Activated gamma-delta T cell treated with Interleukin-2 at 50 U/mL for 16 hours (primary cell): ENCODE measurements around the gene ABHD12.
"Not testable (repeated sequence)": the region's sequence is repeated elsewhere in the genome, so short reads cannot be mapped to it uniquely, and the experiment has no call there.

Experiments
- DNase-seq: peaks from one replicate; pipeline ENCODE4 v3.0.0-alpha.2; 2020

ABHD12 gene

GRCh38 chr20:25390538-25391528, at the start of gene ABHD12:
TSS of gene ABHD12 (minus strand) at chr20:25390835. CDS start at chr20:25390703, 132 bp downstream.
- peak; percentile 92 for DNase-seq

DNA sequence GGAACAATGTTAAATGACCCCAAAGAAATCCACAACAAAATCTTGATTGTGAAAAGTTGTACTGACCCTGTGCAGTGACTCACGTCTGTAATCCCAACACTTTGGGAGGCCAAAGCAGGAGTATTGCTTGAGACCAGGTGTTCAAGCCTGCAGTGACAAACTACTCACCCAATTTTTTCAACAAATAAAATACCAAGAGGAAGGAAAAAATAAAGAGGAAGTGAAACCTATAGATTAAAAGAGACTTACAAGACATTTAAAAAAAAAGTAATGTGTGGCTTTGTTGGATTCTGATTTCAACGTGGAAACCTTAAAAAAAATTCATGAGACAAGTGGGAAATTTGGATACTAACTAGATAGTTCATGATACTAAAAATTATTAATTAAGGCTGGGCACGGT, 48.7 kb upstream of the ABHD12 start:
- DNase-seq, result no peak

- no peak for DNase-seq
Observed at GRCh38 chr20:25437153-25437581, 46.5 kb upstream of the ABHD12 start.

- no peak for DNase-seq
Observed at GRCh38 chr20:25424536-25424935, 33.9 kb upstream of the ABHD12 start.

- no peak for DNase-seq
Observed at GRCh38 chr20:25422032-25422431, 31.4 kb upstream of the ABHD12 start.

- no peak for DNase-seq
Observed at GRCh38 chr20:25421102-25421501, 30.5 kb upstream of the ABHD12 start.

- no peak for DNase-seq
Observed at GRCh38 chr20:25418776-25419175, 28.1 kb upstream of the ABHD12 start.

DNA sequence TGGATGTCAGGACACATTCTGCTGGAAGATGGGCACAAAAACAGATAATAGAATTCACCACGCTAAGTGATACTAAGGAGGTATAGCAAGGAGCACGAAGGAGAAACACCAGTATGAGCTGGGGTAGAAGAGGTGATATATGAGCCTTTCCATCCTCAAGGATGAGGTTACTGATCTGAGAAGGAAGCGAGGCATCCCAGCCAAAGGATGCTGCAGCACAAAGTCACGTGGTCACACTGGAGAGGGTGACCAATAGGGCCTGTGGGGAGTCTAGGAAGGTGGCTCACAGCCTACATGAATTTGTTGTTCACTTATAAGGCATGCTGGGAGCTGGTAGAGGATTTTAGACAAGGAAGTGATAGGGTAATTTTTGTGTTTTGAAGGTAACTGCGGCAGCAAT, 18.3 kb upstream of the ABHD12 start:
- no peak for DNase-seq

DNA sequence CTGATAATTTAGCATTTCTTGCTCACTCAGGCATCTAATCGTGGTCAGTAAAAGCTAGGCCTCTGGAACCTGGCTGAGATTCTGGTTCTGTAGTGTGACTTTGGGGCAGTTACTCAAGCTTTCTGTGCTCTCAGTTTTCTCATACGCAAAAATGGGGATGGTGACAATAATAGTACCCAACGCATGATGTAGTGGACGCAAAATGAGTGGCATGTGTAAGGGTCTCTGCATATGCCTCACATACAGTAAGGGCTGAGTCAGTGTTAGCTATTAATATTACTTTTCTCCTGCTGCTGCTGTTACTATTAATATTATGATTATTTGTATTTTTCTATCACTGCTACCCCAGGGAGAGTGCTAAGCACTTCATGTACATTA, 17.5 kb upstream of the ABHD12 start:
- no peak for DNase-seq

- DNase-seq, result peak; percentile 55
Observed at GRCh38 chr20:25407311-25408169, 16.9 kb upstream of the ABHD12 start, which contains the start of gene GINS1. TSS of gene GINS1 (plus strand) at chr20:25407673. CDS start at chr20:25407821, 148 bp downstream.

DNA sequence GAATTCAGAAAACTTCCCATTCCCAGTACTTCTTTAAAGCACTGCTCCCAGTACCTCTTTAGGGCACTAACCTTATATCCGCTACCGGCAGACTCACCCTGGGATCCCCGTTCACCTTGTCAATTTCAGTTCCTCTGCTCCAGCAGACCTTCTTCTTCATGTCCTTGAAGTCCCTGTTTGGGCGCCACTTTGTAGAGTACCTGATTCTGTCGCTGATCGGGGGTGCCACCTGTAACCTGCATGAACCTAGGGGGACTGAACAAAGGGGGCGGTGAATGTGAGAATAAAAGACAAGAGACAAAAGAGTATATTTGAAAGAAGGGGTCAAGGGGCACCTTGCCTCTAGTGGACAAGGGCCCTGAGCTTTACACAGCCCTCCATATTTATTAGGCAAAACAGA, 11.9 kb upstream of the ABHD12 start:
- DNase-seq, result no peak

GRCh38 chr20:25400291-25400732, 9.7 kb upstream of the ABHD12 start:
- not testable (repeated sequence) for DNase-seq

GRCh38 chr20:25399037-25399430, 8.4 kb upstream of the ABHD12 start:
- no peak for DNase-seq

DNA sequence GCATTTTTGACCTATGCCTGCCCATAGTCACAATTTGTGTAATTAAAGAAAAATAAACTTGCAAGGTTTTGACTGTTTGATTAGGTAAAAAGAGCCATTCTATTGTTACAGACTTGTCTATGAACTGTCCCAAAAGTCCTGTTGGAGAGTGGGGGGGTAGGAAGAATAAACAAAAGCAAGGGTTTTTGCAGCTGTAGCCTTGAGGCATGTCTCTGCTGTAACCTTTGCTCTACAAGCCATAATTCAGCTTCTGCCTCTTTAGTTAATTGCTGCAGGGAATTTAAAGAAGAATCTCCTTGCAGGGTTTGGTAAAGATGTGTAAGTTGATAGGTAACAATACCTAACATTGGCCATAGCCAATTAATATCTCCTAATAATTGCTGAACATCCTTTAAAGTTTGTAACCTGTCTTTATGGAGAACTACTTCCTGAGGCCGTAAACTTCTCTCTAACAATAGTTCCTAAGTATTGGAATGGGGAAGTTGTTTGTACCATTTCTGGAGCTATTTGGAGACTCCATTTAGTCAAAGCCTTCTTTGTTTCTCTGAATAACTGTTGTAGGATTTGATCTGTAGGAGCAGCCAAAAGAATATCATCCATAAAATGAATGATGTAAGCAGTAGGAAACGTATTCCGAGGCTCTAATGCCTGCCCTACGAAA, 7.9 kb upstream of the ABHD12 start:
- no peak for DNase-seq

- no peak for DNase-seq
Observed at GRCh38 chr20:25397821-25398220, 7.2 kb upstream of the ABHD12 start.

DNA sequence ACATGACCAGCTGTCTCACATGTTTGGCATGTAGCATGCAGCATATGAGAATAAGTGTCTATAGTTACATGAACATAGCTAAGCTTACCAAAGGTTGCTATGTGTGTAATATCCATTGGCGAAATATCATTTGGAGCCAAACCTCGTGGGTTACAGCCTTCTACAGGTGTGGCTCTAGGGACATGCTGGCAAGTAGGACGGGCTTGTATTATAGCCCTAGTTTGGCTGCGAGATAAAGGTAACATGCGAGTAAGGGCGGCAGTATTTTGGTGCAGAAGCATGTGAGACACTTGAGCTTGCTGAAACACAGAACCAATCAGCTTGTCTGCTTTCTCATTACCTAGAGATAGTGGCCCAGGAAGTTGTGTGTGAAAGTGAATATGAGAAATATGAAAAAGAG, 6.5 kb upstream of the ABHD12 start:
- no peak for DNase-seq

DNA sequence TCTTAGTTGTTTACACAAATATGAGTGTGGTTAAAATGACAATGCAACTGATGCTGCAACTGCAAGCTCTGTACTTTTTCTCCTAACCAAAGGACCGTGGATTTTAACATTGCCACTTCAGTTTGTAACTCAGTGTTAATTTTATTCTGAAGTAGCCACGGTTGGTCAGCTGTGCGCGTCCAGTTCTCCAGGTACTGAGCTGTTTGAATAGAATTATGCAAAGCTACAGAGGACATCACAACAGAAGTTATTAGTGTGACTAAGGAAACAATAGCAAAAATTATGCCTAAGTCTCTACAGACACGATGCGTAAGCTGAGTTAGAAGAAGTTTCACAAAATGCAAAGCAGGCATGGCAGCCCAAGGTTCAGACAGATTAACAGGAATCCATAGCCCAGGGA, 4.4 kb upstream of the ABHD12 start:
- no peak for DNase-seq

DNA sequence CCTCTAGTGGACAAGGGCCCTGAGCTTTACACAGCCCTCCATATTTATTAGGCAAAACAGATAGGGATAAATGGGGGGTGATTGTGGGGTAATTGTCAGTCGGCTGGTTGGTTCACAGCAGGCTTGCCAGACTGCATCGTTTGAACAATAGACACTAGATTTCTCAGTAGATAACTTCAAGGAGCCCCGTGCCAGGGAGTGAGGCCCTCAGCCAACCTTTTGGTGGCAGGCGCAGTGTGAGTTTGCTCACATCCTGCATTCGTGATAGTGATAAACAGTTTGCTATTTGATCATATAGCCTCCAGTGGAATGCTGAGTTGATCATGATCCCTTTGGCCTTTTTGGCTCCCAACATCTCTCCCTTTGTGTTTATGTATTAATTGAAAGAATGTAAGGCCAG, 3.6 kb upstream of the ABHD12 start:
- no peak for DNase-seq

DNA sequence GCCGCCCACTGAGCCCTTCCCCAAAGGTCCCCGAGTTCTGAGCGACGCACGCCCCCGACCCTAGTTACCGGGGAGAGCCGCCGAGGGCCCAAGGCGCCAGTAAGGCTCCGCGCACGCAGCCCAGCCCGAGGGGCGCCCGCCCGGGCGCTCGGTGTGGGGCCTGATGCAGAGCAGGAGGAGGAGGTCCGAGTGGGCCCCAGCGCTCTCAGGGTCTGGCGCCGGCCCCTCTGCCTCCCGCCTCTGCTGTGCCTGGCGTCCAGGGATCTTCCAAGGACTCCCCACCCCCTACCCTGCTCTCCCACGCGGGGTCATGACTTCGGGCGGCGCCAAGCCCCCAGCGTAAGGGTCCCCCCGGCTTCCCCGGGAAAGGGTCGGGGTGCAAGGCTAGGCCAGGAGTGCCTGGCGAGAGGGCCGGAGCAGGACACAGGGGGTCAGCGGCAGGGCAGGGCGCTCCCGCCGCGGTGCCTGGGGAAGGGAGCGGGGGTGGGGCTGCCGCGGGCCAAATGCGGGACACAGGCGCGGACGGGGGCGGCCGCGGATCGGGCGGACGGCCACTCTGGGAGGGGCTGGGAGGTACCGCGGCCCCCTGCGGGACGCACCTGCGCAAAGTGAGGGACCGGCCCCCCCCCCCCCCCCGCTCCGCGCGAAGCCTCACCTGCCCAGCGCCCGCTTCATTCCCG, 637 bp downstream of the ABHD12 start:
- DNase-seq, result peak; percentile 13

GRCh38 chr20:25389401-25389857, 1.2 kb downstream of the ABHD12 start:
- no peak for DNase-seq

- DNase-seq, result no peak
Observed at GRCh38 chr20:25382704-25383370, 7.8 kb downstream of the ABHD12 start.
